H1 (cell line): ENCODE data around the gene PDE6B. TPM values are rescaled to one million over a fixed set of nuclear protein-coding genes. Genes with fewer than 3 reads are reported as not detected.

ENCODE experiments used
- ATF2 ChIP-seq: IDR thresholded peaks from 2 replicates; pipeline ENCODE4 v1.6.1; 2012; ENCODE audit warnings: low read length, inconsistent platforms
- CHD1 ChIP-seq: IDR thresholded peaks from 2 replicates; pipeline ENCODE4 v1.6.1; 2012; ENCODE audit warnings: low read depth, low read length, improper control_type of control experiment
- CREB1 ChIP-seq: IDR thresholded peaks from 2 replicates; pipeline ENCODE4 v1.6.1; 2012; ENCODE audit warnings: inconsistent platforms
- CTBP2 ChIP-seq: IDR thresholded peaks from 2 replicates; pipeline ENCODE4 v1.7.0; 2011; ENCODE audit warnings: borderline replicate concordance, mild to moderate bottlenecking, moderate library complexity, mixed read lengths, low read length; ENCODE audit not compliant: insufficient read depth, insufficient read length
- CTCF ChIP-seq, 3 experiments: IDR thresholded peaks; 1 replicate in 2 of 3; 2 replicates in 1 of 3; pipeline versions ENCODE4 v1.5.1 to v1.6.1; 2011; ENCODE audit warnings: low read length in 3 of 3, mild to moderate bottlenecking in 3 of 3, inconsistent platforms in 2 of 3, low read depth in 1 of 3, moderate library complexity in 1 of 3; ENCODE audit not compliant: insufficient read depth in 1 of 3; ENCODE audit errors: control extremely low read depth in 1 of 3
- E2F6 ChIP-seq: IDR thresholded peaks from 2 replicates; pipeline ENCODE4 v1.6.1; 2012; ENCODE audit warnings: inconsistent platforms
- GTF2F1 ChIP-seq: IDR thresholded peaks from 2 replicates; pipeline ENCODE4 v1.6.1; 2012; ENCODE audit warnings: low read depth, low read length, improper control_type of control experiment, borderline replicate concordance
- JUN ChIP-seq: IDR thresholded peaks from 2 replicates; pipeline ENCODE4 v1.6.1; 2011; ENCODE audit warnings: low read depth, mild to moderate bottlenecking, improper control_type of control experiment, low read length
- NANOG ChIP-seq: IDR thresholded peaks from 2 replicates; pipeline ENCODE4 v1.6.1; 2011; ENCODE audit warnings: low read length, low read depth, mild to moderate bottlenecking, inconsistent platforms; ENCODE audit not compliant: insufficient read depth, poor library complexity, severe bottlenecking
- POLR2A ChIP-seq, 2 experiments: IDR thresholded peaks; 1 replicate in 1 of 2; 2 replicates in 1 of 2; pipeline ENCODE4 v1.6.1; 2011; ENCODE audit warnings: low read depth in 2 of 2, low read length in 2 of 2, mild to moderate bottlenecking in 2 of 2; ENCODE audit errors: control extremely low read depth in 1 of 2
- SIRT6 ChIP-seq: IDR thresholded peaks from one replicate; pipeline ENCODE4 v1.7.1; 2012; ENCODE audit warnings: low read length, inconsistent platforms
- SIX5 ChIP-seq: IDR thresholded peaks from 2 replicates; pipeline ENCODE4 v1.6.1; 2011; ENCODE audit warnings: mild to moderate bottlenecking, low read depth, low read length
- SRF ChIP-seq: IDR thresholded peaks from 2 replicates; pipeline ENCODE4 v1.6.1; 2011; ENCODE audit warnings: mild to moderate bottlenecking, low read depth, low read length, moderate library complexity
- TAF1 ChIP-seq: IDR thresholded peaks from 2 replicates; pipeline ENCODE4 v1.6.1; 2011; ENCODE audit warnings: mild to moderate bottlenecking, low read depth, low read length
- polyA plus RNA-seq, 7 experiments: library from polyadenylated mRNA; depleted of rRNA in 3 of 7; stranded (reverse) in 5 of 7; unstranded in 2 of 7; fragments of >200 nt in 5 of 7; fragments of 200-250 nt in 2 of 7; gene quantifications; 1 replicate in 5 of 7; 2 replicates in 1 of 7; 4 replicates in 1 of 7; pipeline versions ENCODE4 v1.2.1 to v1.2.3, GENCODE V29; 2011 to 2013; ENCODE audit warnings: missing spikeins in 2 of 7, mixed read lengths in 2 of 7
- total RNA-seq: library from RNA; stranded (reverse); fragmentation: NEBNext Ultra II Directional; extraction: Animal tissue kit (Norgen Biotek cat#: 25700); gene quantifications from 2 replicates; pipeline ENCODE4 v1.2.1, GENCODE V29; 2021

Gene PDE6B
- total and polyA plus RNA-seq, 2 of the 8 experiments (the other 6 are each of a cell fraction or from before 2014, with no cell fraction given) = 4.1 to 8.4 TPM

- TF ChIP-seq JUN (no peak), SIRT6 (no peak), TAF1 (no peak), ATF2 (no peak), CHD1 (no peak), CTBP2 (no peak), E2F6 (no peak), CREB1 (no peak), NANOG (no peak), POLR2A (IDR thresholded peaks at IDR 0.05; ENCODE audit: control extremely low read depth in 1 of 2, low read depth in 2 of 2, low read length in 2 of 2) (no peak), GTF2F1 (no peak), SRF (no peak), CTCF (IDR thresholded peaks at IDR 0.05; ENCODE audit: control extremely low read depth in 1 of 3, insufficient read depth in 1 of 3, low read depth in 1 of 3, low read length in 3 of 3) (peak; percentile 93 to 100 (median 100)), SIX5 (no peak)
These were observed 22.8 kb upstream of the PDE6B start (continued) for GRCh38 chr4:602559-602942.
